GM19043 (cell line): ENCODE results near the gene STEAP4.
A peak's percentile ranks its signal among the peaks of the same experiment; 100 is the strongest.

Source experiments
- ATAC-seq: cut with Tn5 transposase; IDR thresholded peaks from one replicate; pipeline ENCODE4 v1.9.1; 2021; ENCODE audit warnings: low read depth; ENCODE audit not compliant: unreplicated experiment

STEAP4 gene

DNA sequence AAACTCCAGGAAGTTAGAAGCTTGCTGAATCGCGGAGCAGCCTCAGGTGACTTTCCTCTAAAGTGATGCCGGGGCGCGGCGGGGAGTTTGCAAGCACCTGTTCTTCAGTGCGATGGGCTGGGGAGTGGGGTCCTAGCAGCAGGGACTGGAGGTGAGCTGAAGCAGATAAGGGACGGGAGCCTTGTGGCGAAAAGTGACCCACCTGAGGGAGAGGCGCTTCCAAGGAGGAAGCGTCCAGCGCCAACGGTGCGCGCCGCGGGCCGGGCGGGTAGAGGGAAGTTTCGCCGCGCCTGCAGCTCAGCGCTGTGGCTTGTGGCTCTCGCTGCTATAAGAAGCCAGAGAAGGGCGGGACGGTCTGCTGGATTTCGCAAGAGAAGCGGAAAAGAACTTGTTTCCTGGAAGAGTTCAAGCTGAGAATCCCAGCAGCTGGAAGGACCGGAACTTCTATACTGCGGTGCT lies at the start of gene STEAP4:
Gene STEAP4, minus strand, starts transcription at position 305 of the 459 bp plus-strand sequence. CDS start 22,625 bp downstream, outside the sequence.
- ATAC-seq, result no peak

DNA sequence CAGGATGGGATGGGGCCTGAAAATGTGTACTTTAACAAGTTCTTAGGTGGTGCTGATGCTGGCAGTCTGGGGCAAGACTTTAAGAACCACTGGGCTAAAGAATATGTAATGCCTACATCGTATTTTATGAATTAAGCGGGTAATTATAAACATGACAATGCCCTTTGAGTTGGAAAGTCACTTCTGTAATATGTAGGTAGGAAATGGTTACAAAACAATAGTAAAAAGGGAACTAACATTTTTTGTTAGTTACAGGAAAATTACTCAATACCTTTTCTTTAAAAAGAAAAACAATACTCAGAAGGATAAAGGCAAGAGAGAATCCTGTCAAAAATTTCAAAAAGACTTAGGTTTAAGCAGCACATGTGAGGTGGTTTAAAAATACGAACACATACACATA lies 48.3 kb upstream of the STEAP4 start:
- no peak for ATAC-seq

DNA sequence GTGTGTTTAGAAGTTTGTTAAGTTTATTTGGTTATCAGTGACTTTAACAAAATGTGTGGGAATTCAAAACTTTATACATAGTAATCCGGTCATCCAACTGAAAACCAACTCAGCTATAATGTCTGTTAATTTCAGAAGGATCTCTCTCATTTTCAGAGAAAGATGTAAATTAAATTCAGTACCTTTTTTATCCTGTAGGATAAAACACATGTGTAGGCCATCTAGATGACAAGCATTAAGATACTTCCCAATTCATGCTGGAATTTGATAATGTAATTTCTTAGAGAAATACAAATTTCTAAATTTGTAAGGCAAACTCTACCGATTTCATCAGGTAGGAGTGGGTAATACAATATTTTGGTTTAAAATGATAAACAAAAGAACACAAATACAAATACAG lies 43.4 kb upstream of the STEAP4 start:
- ATAC-seq, result no peak

DNA sequence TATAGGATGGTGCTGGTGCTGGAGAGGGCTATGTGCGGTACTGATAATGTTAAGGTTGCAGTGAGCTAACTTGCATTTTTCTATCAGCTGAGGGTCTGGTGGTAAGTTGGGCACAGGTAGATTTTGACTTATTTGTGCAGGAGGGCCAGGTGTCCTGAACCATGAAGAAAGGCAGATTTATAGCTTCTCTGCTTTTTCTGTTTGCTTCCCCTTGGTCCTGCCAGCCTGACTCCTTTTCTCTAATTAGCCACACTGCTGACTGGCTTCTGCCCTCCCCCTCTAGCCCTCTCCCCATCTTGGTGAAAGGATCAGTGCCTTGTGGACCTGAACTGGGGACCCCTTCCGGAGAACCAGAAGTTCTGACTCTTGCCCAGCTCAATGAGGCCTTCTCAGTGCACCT lies 40.8 kb upstream of the STEAP4 start:
- ATAC-seq, result no peak

DNA sequence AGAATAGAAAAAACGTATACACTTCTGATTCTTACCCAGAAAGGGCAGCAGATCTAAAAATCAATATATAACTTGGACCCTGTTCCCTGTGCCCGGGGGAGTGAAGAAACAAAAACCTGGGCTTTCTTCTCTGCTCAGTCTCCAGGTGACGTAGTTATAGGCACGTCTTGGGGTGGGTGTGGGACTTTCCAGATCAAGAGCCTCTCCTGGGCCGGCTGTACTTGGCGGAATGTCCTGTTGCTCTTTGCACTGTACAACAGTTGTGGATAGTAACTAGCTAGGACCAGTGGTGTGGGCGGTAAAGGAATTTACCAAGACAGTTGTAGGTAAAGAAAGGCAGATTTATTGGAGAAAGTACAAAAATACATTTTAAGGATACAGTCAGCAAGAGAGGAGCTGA lies 40.4 kb upstream of the STEAP4 start:
- no peak for ATAC-seq

DNA sequence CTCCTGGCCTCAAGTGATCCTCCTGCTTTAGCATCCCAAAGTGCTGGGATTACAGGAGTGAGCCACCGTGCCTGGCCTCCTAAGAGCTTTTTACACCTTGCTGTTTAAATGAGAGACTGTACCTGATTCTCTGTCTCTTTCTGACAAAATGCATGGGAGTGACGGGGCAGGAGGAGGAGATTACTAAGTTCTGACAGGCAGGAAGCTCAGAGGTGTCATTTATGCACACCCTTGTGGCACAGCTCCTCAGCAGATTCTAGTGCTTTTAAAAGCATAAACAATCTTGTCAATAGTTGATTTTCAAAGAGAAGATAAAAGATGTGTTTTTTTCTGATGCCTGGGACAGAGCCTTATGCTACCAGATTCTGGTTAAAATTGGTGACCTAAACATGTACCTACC lies 39.7 kb upstream of the STEAP4 start:
- ATAC-seq, result no peak

DNA sequence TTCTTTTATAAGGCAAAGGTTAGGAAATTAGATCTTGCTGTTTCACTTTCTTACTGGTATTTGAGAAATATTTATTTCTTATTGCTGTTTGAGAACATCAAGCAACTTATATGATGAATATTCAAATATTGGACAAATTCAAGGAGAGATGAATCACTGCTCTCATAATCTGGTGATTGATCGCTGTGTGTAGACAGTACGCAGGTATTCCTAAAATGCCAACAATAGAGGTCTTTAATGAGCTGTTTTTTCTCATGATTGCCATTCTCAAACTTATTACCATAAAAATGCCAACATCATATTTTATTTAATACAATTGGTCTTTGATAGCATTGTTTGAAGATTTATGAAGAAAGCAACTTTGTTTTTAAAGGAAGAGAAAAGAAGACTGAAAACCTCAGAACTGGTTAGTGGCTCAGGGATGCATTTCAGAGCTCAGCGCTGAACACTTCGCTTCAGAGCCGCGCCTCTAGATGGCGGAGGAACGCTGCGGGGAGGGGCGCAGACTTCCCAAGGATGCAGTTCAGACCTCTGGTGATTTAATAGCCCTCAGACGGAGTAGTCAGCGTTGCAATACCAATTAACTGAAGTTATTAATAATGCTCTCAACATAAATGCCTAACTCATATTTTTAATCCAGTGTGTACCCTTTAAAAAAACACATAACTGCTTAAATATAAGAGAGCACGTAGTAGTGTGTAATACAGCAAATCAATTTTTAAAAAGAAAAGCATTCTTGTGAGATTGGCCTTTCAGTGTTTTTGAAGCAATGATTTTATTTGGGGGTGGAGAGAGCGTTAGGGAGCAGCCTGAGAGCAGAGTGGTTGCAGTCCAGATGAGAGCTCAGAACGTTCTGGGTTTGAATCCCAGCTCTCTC lies 38.5 kb upstream of the STEAP4 start:
- ATAC-seq, result peak; percentile 52

DNA sequence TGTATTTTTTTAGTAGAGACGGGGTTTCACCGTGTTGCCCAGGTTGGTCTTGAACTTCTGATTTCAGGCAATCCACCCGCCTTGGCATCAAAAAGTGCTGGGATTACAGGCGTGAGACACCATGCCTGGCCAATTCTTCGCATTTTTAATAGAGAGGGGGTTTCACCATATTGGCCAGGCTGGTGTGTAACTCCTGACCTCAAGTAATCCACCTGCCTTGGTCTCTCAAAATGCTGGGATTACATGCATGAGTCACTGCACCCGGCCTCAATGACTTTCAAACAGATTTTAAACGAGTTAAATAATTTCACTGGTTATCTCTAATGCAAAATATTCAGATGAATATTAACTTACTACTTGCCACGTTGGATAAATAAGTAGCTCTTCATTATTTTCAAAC lies 37.6 kb upstream of the STEAP4 start:
- ATAC-seq, result no peak

DNA sequence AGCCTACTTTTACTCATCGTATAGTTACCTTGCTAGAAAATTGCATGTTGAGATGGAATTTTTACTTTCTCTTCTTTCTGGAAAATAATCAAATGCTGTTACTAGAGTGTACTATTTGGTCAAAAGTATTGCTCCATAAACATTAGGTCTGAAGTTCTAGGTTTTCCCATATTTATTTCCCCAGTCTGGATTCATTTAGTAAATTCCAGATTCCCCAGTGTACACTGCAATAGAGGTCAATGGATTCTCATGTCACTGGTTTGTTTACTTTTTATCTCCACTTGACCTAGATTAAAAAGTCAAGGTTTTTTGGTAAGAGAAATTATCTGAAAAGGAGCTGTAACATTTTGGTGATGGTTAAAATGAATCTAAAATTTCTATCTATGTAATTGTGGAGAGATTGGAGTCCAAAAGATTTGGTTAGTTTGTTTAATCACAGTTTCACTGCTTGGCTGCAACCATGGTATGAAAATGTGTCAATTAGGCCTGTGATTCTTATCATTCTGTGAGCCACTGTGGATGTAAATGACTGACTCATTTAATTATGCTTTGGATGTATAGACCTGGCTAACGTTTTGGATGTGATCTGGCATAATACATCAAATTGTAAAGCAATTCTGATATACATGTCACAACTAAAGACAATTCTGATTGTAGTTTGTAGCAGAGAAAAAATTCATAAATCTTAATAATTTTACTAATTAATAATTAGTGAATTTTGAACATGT lies 32.7 kb upstream of the STEAP4 start:
- no peak for ATAC-seq

DNA sequence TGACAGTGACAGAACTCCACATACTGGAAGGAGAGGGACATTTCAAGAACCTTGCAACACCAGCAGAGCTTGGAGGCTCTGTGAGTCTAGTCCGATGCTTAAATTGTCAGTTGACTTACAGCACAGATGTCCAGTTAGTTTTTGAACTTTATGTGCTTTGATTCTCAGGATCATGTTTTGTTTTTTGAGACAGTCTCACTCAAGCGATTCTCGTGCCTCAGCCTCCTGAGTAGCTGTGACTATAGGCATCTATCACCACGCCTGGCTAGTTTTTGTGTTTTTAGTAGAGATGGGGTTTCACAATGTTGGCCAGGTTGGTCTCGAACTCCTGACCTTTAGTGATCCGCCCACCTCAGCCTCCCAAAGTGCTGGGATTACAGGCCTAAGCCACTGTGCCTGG lies 31.8 kb upstream of the STEAP4 start:
- ATAC-seq, result no peak

DNA sequence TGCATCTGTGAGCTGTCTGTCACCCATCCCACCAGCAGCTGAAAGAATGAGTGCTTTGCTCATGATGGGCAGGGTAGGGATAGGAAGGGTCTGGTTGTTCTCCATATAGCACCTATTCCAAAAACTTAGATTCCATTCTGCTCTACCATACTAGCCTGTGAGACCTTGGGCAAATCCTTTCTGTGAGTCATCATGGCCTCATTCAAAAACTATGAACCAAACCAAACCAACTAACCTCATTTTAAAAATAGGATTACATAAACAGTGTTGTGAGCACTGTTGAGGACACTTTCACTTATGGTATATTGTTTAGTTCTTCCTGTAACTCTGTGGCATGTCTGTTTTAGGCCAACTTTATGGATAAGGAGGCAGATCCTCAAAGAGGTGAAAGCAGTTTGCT lies 30.9 kb upstream of the STEAP4 start:
- no peak for ATAC-seq

DNA sequence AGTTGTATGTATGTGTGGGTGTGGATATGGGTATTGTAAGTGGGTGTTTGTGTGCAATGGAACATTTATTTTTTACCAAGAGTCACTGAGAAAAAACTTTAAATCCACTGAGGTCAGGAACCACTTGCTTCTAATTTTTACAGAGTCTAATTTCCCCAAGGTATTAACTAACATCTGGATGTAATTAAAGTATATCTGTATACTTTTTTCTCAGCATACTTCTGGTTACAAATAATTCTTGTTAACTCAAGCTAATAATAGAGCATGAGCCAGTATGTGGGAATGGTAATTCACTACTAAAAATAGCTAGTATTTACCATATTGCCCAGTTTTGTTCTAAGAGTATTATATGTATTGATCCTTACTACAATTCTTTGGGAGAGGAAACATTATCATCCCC lies 24.6 kb upstream of the STEAP4 start:
- no peak for ATAC-seq

DNA sequence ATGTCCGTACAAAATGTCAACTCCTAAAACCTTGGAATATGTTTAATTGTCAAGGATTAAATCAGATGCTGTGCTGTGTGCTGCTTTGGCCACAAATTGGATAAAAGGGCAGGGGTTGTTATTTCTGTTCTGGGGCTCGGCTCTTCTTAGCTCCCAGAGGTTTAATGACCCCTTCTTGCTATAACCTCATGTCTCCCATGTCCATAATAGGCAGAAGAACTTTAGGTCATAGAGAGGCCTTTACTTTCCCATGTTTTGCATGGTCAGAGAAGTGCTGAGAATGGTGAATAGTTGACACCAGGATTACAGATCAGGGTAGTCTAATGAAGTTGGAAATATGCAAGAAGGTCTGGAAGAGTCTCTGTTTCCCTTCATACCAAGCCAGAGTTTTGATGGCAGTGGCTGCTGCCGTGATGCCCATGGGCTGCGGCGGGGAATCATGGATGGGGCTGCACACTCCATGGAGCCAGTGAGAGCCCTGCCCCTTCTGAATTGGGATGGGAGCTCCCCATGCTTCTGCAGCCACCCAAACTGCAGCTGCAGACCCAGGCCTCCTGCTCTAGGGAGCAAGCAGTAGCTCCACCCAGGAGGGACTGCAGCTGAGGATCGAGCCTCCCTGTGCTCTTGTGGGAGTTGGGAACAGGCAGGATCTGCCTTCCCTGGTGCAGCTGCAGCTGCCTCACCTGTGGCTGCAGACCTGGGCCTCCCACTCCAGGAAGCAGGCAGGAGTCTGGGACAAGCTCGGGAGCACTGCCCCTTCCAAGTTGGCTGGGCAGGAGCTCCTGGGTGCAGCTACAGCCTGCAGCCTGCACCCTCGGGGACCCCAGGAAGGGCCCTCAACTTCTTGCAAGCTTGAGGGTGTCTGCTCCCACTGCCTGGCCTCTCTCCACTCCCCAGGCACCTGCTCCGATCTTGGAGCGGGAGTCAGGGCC lies 23.1 kb upstream of the STEAP4 start:
- ATAC-seq, result no peak

DNA sequence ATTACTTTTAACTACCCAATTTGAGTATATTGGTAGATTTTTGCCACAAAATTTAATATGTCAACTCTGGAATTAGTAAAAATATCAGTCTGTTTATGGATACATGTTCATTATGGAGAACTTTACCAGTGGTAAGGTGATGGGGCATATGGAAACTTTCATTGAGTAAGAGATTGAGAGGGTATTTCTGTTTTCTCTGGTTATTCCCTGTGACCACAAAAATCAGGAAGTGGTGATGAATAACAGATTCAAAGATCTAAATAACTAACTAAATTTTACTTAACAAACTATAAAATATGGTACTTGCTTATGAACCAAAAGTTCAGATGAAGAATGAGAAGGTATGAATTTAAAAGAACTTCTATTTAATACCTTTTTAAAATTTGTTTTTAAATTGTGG lies 22.1 kb upstream of the STEAP4 start:
- no peak for ATAC-seq

DNA sequence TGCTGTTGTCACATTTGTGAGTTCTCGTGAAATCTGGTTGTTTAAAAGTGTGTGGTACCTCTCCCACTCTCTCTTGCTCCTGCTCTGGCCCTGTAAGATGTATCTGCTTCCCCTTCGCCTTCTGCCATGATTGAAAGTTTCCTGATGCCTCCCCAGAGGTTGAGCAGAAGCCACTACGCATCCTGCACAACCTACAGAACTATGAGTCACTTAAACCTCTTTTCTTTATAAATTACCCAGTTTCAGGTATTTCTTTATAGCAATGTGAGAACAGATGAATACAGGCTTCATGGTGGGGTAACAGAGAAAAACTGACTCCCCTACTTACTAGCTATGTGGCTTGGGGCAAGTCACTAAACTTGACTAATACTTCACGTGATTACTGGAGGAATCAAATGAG lies 18.0 kb upstream of the STEAP4 start:
- no peak for ATAC-seq

DNA sequence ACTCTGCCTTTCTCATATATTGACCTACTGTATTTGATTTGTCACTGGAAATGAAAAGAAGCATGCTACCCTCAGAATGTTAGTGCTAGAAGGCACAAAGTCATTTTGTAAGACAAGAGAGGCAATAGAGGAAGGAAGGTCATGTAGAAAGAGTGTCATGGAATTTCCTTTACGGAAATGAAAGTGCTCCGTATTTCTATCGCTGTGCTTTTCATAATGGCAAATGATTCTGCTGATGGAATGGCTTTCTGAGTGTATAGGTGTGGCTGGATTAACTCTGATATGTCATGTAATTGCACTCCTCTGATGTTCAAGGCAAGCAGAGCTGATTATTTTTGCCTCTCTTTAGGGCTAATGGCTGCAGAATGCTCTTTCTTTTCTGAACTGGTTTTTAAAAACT lies 15.5 kb upstream of the STEAP4 start:
- no peak for ATAC-seq

DNA sequence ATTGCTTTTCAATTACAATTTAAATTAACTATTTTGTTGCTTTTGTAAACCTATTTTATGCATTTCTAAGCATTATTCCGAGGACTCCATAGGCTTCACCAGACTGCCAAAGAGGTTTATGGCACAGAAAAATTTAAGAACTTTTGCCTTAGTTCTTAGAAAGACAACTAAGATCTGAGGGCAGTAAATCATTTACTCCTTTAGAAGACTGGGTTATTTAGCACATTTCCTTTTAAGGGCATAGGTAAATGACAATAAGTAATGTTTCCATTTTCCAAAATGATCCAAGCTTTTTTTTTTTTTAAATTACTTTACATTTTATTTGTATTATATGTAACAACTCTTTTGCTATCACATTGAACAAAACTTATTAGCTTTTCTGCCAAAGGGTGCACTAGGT lies 15.0 kb upstream of the STEAP4 start:
- no peak for ATAC-seq

DNA sequence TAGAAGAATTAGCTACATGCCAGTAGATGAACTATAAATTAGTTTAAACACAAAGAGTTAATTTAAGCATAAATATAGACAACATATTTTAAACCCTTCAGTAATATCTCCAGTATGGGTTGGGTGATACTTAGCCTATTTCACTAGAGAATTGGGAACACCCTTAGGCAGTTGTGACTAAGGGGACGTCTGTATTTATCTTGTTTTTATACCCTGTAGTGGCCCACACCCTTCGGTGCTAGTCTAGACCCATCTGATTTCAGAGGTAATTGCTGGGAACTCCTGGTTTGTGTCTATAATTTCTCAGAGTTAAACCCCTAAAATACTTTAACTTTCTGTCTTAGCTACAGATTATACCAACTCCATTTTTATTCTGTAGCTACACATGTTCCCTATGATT lies 11.5 kb upstream of the STEAP4 start:
- no peak for ATAC-seq

DNA sequence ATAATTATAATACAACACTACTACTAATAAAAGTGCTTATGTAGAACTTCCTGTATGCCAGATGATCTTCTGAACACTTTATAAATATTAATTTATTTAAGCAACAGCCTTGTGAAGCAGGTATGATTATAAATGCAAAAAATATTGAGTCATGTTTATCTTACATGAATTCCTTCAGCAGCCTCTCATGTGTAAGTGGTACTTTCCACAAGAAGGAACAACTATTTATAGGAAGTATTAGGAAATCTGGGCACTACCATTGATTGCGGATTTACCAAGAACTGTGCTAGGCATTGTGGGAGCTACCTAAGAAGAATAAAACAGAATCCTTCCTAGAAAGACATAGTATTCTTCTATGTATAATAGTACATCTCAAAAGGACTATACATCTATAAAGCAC lies 10.7 kb upstream of the STEAP4 start:
- no peak for ATAC-seq

DNA sequence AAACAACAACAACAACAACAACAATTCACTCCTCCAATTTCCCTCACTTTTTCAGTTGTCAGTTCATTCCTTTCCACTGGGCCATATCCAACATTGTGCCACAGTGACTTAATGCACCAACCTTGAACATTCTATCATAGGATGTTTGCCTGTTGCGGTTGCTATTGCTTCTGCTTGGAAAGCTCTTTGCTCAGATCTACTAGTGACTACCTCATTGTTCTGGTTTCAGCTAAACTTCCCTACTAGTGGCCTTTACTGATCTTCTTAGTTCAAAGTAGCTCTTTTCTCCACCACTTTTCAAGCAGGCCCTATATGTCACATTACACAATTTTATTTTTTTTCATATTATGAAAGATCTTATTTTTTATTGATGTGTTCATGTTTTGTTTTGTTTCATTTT lies 9.8 kb upstream of the STEAP4 start:
- ATAC-seq, result no peak

DNA sequence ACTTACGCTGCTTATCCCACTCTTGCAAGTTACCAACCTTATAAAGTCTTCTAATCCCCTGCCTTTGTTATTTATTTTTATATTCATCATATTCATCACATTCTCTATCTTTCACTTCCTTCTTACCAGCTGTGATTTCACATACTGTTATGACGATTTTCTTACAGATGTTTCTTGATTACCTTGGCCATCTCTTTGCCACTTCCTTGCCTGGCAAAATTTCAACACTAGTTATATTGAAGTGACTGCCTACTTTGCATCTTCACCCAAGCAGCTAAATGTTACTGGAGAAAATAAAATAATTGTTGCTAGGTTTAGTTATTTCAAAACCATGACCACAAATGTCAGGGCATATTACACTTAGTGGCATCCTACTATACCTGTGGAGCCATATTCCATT lies 8.8 kb upstream of the STEAP4 start:
- no peak for ATAC-seq
